GM12878 (cell line): ENCODE measurements around the gene PTPN5.

ENCODE experiments used
- MXI1 ChIP-seq: fragments of 150-350 bp; IDR thresholded peaks from 2 replicates; pipeline ENCODE4 v1.6.1; 2011; ENCODE audit warnings: low read depth, mild to moderate bottlenecking, inconsistent platforms, low read length, improper control_type of control experiment
- POLR2AphosphoS5 ChIP-seq: IDR thresholded peaks from 2 replicates; pipeline ENCODE4 v1.6.1; 2011; ENCODE audit warnings: mild to moderate bottlenecking, low read length, inconsistent platforms
- ZNF274 ChIP-seq: IDR thresholded peaks from one replicate; pipeline ENCODE4 v1.8.0; 2011; ENCODE audit not compliant: insufficient read length, insufficient read depth
- TF ChIP-seq, protein P1 (sequence below): fragments of 450-650 bp; formaldehyde crosslinking; IDR thresholded peaks from 2 replicates; pipeline ENCODE4 v1.4.0; 2022; ENCODE audit warnings: mild to moderate bottlenecking, moderate library complexity

GRCh38 chr11:18768978-18769377, 22.6 kb downstream of the PTPN5 start:
- TF ChIP-seq MXI1 (no peak), ZNF274 (no peak), POLR2AphosphoS5 (no peak)
- TF ChIP-seq, protein P1, sequence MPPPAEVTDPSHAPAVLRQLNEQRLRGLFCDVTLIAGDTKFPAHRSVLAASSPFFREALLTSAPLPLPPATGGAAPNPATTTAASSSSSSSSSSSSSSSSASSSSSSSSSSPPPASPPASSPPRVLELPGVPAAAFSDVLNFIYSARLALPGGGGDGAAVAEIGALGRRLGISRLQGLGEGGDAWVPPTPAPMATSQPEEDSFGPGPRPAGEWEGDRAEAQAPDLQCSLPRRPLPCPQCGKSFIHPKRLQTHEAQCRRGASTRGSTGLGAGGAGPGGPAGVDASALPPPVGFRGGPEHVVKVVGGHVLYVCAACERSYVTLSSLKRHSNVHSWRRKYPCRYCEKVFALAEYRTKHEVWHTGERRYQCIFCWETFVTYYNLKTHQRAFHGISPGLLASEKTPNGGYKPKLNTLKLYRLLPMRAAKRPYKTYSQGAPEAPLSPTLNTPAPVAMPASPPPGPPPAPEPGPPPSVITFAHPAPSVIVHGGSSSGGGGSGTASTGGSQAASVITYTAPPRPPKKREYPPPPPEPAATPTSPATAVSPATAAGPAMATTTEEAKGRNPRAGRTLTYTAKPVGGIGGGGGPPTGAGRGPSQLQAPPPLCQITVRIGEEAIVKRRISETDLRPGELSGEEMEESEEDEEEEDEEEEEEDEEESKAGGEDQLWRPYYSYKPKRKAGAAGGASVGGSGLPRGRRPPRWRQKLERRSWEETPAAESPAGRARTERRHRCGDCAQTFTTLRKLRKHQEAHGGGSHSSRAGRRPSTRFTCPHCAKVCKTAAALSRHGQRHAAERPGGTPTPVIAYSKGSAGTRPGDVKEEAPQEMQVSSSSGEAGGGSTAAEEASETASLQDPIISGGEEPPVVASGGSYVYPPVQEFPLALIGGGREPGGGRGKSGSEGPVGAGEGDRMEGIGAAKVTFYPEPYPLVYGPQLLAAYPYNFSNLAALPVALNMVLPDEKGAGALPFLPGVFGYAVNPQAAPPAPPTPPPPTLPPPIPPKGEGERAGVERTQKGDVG (CRISPR knock-in tag) = no peak
